ENCODE measurements around the gene UBE3A.

The UBE3A gene

GRCh38 chr15:25470230-25470629 lies 31.4 kb upstream of the UBE3A start:
- H3K4me3 ChIP-seq (ENCODE audit: low read depth, low read length) = no peak overlapping the region
- no peak for TF ChIP-seq CTCF (IDR thresholded peaks at IDR 0.05; ENCODE audit: low read depth, low read length)

GRCh38 chr15:25469377-25469776 lies 30.6 kb upstream of the UBE3A start:
- no peak for TF ChIP-seq CTCF (IDR thresholded peaks at IDR 0.05; ENCODE audit: low read depth, low read length)

GRCh38 chr15:25468611-25469010 lies 29.8 kb upstream of the UBE3A start:
- no peak for TF ChIP-seq CTCF (IDR thresholded peaks at IDR 0.05; ENCODE audit: low read depth, low read length)
- H3K4me3 ChIP-seq (ENCODE audit: low read depth, low read length) = no peak overlapping the region

More at GRCh38 chr15:25469377-25469776, 30.6 kb upstream of the UBE3A start:
- no peak overlapping the region for H3K4me3 ChIP-seq (ENCODE audit: low read depth, low read length)

- no peak overlapping the region for H3K4me3 ChIP-seq (ENCODE audit: low read depth, low read length)
- no peak for TF ChIP-seq CTCF (IDR thresholded peaks at IDR 0.05; ENCODE audit: low read depth, low read length)
Measured at GRCh38 chr15:25465835-25466234, 27.0 kb upstream of the UBE3A start.

GRCh38 chr15:25464784-25465183 lies 26.0 kb upstream of the UBE3A start:
- TF ChIP-seq CTCF (IDR thresholded peaks at IDR 0.05; ENCODE audit: low read depth, low read length) = no peak

GRCh38 chr15:25464383-25464782 lies 25.6 kb upstream of the UBE3A start:
- H3K4me3 ChIP-seq (ENCODE audit: low read depth, low read length) = no peak overlapping the region
- no peak for TF ChIP-seq CTCF (IDR thresholded peaks at IDR 0.05; ENCODE audit: low read depth, low read length)

More at GRCh38 chr15:25464784-25465183, 26.0 kb upstream of the UBE3A start:
- no peak overlapping the region for H3K4me3 ChIP-seq (ENCODE audit: low read depth, low read length)

- no peak for TF ChIP-seq CTCF (IDR thresholded peaks at IDR 0.05; ENCODE audit: low read depth, low read length)
- no peak overlapping the region; the same call in 1 of the 2 replicates for H3K4me3 ChIP-seq (ENCODE audit: low read depth, low read length)
Measured at GRCh38 chr15:25456196-25456595, 17.4 kb upstream of the UBE3A start.

Data from WI38 (cell line).